ENCODE measurements around the gene GABRG3. TPM values are rescaled to one million over a fixed set of nuclear protein-coding genes. Genes with fewer than 3 reads are reported as not detected.

GABRG3 gene
- total RNA-seq, 4 donors from 2014 or later: not detected

DNA sequence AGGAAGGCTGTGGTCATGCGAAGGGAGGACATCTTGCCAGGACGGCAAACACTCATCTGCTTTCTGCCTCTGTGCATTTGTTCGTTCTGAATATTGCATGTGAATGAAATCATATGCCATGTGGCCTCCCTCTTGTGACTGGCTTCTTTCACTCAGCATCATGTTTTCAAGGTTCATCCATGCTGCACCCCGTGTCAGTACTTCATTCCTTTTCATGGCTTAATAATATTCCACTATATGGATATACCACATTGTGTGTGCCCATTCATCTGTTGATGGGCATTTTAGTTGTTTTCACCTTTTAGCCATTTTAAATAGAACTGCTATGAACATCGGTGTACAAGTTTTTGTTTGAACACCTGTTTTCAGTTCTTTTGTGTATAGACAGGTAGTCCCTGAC, 118.7 kb downstream of the GABRG3 start:
- DNase-seq (ENCODE audit: low spot score): no peak
- no peak for ATAC-seq (ENCODE audit: low FRiP score)
- TF ChIP-seq, protein P1, sequence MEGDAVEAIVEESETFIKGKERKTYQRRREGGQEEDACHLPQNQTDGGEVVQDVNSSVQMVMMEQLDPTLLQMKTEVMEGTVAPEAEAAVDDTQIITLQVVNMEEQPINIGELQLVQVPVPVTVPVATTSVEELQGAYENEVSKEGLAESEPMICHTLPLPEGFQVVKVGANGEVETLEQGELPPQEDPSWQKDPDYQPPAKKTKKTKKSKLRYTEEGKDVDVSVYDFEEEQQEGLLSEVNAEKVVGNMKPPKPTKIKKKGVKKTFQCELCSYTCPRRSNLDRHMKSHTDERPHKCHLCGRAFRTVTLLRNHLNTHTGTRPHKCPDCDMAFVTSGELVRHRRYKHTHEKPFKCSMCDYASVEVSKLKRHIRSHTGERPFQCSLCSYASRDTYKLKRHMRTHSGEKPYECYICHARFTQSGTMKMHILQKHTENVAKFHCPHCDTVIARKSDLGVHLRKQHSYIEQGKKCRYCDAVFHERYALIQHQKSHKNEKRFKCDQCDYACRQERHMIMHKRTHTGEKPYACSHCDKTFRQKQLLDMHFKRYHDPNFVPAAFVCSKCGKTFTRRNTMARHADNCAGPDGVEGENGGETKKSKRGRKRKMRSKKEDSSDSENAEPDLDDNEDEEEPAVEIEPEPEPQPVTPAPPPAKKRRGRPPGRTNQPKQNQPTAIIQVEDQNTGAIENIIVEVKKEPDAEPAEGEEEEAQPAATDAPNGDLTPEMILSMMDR (IDR thresholded peaks at IDR 0.05): no peak

DNA sequence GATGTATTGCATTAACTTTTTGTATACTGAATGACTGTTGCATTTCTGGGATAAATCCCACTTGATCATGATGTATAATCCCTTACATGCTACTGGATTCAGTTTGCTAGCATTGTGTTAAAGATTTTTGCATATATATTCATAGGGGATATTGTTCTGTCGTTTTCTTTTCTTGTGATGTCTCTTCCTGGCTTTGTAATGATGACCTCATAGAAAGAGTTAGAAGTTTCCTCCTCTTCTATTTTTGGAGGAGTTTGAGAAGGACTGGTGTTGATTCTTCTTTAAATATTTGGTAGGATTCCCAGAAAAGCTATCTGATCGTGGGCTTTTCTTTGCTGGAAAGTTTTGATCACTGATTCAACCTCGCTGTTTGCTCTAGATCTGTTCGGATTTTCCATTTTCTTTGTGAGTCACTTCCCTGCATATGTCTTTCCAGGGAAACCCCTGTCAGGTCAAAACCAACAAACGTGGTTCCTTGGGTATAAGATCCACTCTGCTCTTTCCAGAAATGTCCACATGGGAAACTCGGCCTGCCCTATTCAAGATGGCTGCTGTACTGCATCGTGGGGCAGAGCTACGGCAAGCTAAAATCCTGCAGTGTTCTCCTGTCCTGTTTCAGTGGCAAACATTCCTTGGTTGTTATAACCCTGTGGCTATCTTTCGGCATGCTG, 120.4 kb downstream of the GABRG3 start:
- no peak for ATAC-seq (ENCODE audit: low FRiP score)

DNA sequence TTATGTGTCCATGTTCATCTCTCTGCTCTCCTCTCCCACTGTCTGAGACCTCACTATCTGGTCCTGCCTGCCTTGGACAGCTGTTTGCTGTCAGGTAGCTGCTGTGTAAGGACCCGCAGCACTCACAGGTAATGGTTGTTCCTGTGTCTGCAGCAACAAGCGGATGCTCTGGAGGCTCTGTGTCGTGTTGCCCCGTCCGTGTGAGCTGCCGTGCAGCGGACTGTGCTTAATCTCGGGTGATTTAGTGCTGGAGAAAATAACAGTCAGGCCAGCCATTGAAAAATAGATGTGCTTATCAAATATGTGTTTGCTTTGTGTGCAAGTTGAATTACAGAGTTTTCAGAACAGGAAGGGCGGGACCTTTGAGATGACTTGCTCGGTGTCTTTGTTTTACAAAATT, 121.4 kb downstream of the GABRG3 start:
- TF ChIP-seq, protein P1 (IDR thresholded peaks at IDR 0.05): no peak
- no peak for ATAC-seq (ENCODE audit: low FRiP score)

More for the DNA sequence above, 120.4 kb downstream of the GABRG3 start:
- DNase-seq (ENCODE audit: low spot score): no peak
- TF ChIP-seq, protein P1 (IDR thresholded peaks at IDR 0.05): no peak

DNA sequence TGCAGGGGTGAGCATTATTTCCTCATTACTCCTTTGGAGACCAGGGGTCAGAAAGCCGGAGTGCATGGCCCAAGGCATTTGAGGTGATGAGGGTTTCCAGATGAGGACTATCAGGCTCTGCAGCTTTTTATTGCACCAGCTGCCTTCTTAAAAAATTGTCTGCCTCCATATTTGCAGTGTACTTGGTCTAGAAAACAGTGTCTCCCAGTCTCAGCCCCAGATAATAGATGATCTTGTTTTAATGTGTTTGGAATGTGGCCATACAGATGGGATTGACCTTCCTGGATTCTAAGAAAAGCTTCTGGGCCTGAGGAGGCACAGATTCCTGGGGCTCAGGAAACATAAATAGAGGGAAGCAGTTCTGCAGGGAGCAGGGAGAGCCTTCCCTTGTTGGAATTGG, 123.3 kb downstream of the GABRG3 start:
- ATAC-seq (ENCODE audit: low FRiP score) (no peak), DNase-seq (ENCODE audit: low spot score) (no peak)
- TF ChIP-seq, protein P1 (IDR thresholded peaks at IDR 0.05): no peak

More for the DNA sequence above, 121.4 kb downstream of the GABRG3 start:
- DNase-seq (ENCODE audit: low spot score): no peak

DNA sequence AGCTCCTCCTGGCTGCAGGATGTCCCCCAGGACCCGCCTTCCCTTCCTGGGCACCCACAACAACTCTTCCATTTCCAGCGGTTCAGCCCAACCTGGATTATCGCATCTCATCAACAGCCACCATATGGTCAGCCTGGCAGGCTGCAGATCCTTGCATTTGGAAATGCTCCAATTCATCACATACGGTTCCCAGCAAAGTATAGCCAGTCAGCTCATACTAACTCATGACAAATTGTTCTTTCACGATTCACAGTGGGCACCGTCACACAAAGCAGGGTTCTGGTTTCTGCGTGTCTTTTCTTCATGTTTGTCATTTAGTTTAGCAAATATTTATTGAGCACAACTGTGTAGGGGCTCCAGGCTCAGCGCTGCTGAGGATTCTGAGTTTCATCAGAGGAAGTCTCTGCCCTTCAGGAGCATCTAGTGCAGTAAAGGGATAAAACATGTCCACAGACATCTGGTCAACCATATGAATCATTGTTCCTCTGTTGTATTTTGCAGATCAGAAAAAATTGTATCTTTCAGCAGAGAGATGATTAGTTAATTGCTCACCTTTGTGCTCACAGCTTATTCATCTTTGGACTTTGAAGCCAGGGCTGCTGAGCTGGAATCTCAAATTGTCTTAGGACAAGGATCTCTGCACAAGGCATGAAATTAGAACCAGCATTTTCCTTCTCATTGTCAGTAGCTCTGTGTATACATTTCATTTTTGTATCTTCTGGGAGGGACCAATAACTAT, 125.1 kb downstream of the GABRG3 start:
- TF ChIP-seq, protein P1 (IDR thresholded peaks at IDR 0.05): no peak
- no peak for DNase-seq (ENCODE audit: low spot score)
- no peak for ATAC-seq (ENCODE audit: low FRiP score)

DNA sequence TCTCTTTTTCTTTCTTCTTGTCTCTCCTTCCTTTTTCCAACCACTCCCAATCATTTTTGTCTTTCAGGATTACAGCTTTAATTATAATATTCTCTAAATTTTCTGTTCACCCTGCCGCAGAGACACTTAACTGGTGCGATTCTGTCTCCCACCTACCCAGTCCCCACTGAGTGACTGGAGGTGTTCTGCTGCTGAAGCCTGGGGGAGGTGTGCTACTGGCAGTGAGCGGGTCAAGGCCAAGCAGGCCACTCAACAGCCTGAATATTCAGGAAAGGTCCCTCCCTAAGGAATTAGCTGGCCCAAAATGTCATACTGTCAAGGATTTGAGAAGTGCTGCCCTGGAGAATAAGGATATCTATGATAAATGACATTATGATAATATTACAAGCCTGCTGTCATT, 126.5 kb downstream of the GABRG3 start:
- TF ChIP-seq, protein P1 (IDR thresholded peaks at IDR 0.05): no peak
- DNase-seq (ENCODE audit: low spot score): no peak
- ATAC-seq (ENCODE audit: low FRiP score): no peak

DNA sequence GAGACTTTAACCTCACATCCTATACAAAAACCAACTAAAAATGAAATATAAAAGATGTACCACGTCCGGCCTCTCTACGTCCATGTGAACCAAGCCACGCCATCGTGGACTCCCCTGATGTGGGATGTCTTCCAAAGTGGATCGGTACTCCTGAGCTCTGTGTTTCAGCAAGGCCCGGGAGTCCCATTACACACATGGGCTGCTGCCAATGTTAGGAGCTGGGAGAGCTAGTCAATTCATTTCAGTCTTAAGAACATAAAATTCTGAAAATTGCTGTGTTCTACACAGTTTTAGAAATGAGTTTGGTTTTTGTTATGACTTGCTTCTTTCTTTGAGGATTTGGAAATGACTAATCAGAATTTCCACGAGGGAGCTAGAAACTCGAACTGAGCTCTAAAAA, 131.0 kb downstream of the GABRG3 start:
- DNase-seq (ENCODE audit: low spot score): no peak
- TF ChIP-seq, protein P1 (IDR thresholded peaks at IDR 0.05): no peak
- ATAC-seq (ENCODE audit: low FRiP score): no peak
